ENCODE measurements around the gene GSTA5.
"Not testable (repeated sequence)": the region's sequence is repeated elsewhere in the genome, so short reads cannot be mapped to it uniquely, and the experiment has no call there.

The GSTA5 gene

GRCh38 chr6:52868240-52868639 lies 27.6 kb upstream of the GSTA5 start:
- no peaks in the 10 kb centered on the region for H3K27me3 ChIP-seq (ENCODE audit: insufficient read depth, low read length, poor library complexity, severe bottlenecking)
- no peaks in the 10 kb centered on the region for H4K20me1 ChIP-seq (ENCODE audit: insufficient read depth, low read length, poor library complexity, severe bottlenecking)
- no peak overlapping the region for H3K9ac ChIP-seq (ENCODE audit: low read depth, low read length, poor library complexity, severe bottlenecking)
- no peak overlapping the region for H3K4me3 ChIP-seq (ENCODE audit: low read length, poor library complexity, severe bottlenecking)
- no peaks in the 10 kb centered on the region for H3K9me3 ChIP-seq (ENCODE audit: insufficient read depth, low read depth, low read length)
- H3K36me3 ChIP-seq (ENCODE audit: insufficient read depth, low read length), result no peaks in the 10 kb centered on the region
- no peaks in the 10 kb centered on the region for H3F3A ChIP-seq (ENCODE audit: low read depth)
- H3K9me2 ChIP-seq (replicated peaks; ENCODE audit: low read depth, low read length), result no peaks in the 10 kb centered on the region
- H3K4me2 ChIP-seq (ENCODE audit: low read depth, low read length, poor library complexity, severe bottlenecking), result no peak overlapping the region
- no peaks in the 10 kb centered on the region for H3K79me2 ChIP-seq (ENCODE audit: insufficient read depth, low read length)
- H2AFZ ChIP-seq (ENCODE audit: low read length), result no peak overlapping the region
- no peak for TF ChIP-seq CTCF (conservative IDR thresholded peaks at IDR 0.05; ENCODE audit: low read length)
- TF ChIP-seq EZH2phosphoT487 (IDR thresholded peaks at IDR 0.05; ENCODE audit: borderline replicate concordance), result no peak
- H3K4me1 ChIP-seq (ENCODE audit: insufficient read depth, low read length, poor library complexity, severe bottlenecking), result no peaks in the 10 kb centered on the region

- not testable (repeated sequence) for H3K4me3 ChIP-seq (ENCODE audit: low read length, poor library complexity, severe bottlenecking); H3K4me2 ChIP-seq (ENCODE audit: low read depth, low read length, poor library complexity, severe bottlenecking); H3K36me3 ChIP-seq (ENCODE audit: insufficient read depth, low read length); H3K9ac ChIP-seq (ENCODE audit: low read depth, low read length, poor library complexity, severe bottlenecking); H3F3A ChIP-seq (ENCODE audit: low read depth); H2AFZ ChIP-seq (ENCODE audit: low read length); H3K9me2 ChIP-seq (replicated peaks; ENCODE audit: low read depth, low read length); H4K20me1 ChIP-seq (ENCODE audit: insufficient read depth, low read length, poor library complexity, severe bottlenecking); H3K9me3 ChIP-seq (ENCODE audit: insufficient read depth, low read depth, low read length); H3K27me3 ChIP-seq (ENCODE audit: insufficient read depth, low read length, poor library complexity, severe bottlenecking); H3K4me1 ChIP-seq (ENCODE audit: insufficient read depth, low read length, poor library complexity, severe bottlenecking); H3K79me2 ChIP-seq (ENCODE audit: insufficient read depth, low read length)
Observed at GRCh38 chr6:52861151-52861550, 20.5 kb upstream of the GSTA5 start.

GRCh38 chr6:52858416-52858815 lies 17.8 kb upstream of the GSTA5 start:
- H3K36me3 ChIP-seq (ENCODE audit: insufficient read depth, low read length), result no peaks in the 10 kb centered on the region
- no peaks in the 10 kb centered on the region for H3K9me2 ChIP-seq (replicated peaks; ENCODE audit: low read depth, low read length)
- TF ChIP-seq CTCF (conservative IDR thresholded peaks at IDR 0.05; ENCODE audit: low read length) (no peak), EZH2phosphoT487 (IDR thresholded peaks at IDR 0.05; ENCODE audit: borderline replicate concordance) (no peak)
- H4K20me1 ChIP-seq (ENCODE audit: insufficient read depth, low read length, poor library complexity, severe bottlenecking), result no peaks in the 10 kb centered on the region
- no peaks in the 10 kb centered on the region for H3K27me3 ChIP-seq (ENCODE audit: insufficient read depth, low read length, poor library complexity, severe bottlenecking)
- H3K79me2 ChIP-seq (ENCODE audit: insufficient read depth, low read length), result no peaks in the 10 kb centered on the region
- H3K4me2 ChIP-seq (ENCODE audit: low read depth, low read length, poor library complexity, severe bottlenecking), result no peak overlapping the region
- H2AFZ ChIP-seq (ENCODE audit: low read length), result no peak overlapping the region
- peaks cover 14% of the 10 kb centered on the region for H3K4me1 ChIP-seq (ENCODE audit: insufficient read depth, low read length, poor library complexity, severe bottlenecking)
- no peaks in the 10 kb centered on the region for H3K9me3 ChIP-seq (ENCODE audit: insufficient read depth, low read depth, low read length)
- no peak overlapping the region for H3K4me3 ChIP-seq (ENCODE audit: low read length, poor library complexity, severe bottlenecking)
- no peaks in the 10 kb centered on the region for H3F3A ChIP-seq (ENCODE audit: low read depth)
- H3K9ac ChIP-seq (ENCODE audit: low read depth, low read length, poor library complexity, severe bottlenecking), result no peak overlapping the region

- H4K20me1 ChIP-seq (ENCODE audit: insufficient read depth, low read length, poor library complexity, severe bottlenecking); H3K79me2 ChIP-seq (ENCODE audit: insufficient read depth, low read length); H3K36me3 ChIP-seq (ENCODE audit: insufficient read depth, low read length); H3K9ac ChIP-seq (ENCODE audit: low read depth, low read length, poor library complexity, severe bottlenecking); H3K9me3 ChIP-seq (ENCODE audit: insufficient read depth, low read depth, low read length); H3F3A ChIP-seq (ENCODE audit: low read depth); H3K9me2 ChIP-seq (replicated peaks; ENCODE audit: low read depth, low read length); H3K27me3 ChIP-seq (ENCODE audit: insufficient read depth, low read length, poor library complexity, severe bottlenecking); H3K4me3 ChIP-seq (ENCODE audit: low read length, poor library complexity, severe bottlenecking): not testable (repeated sequence)
- H3K4me2 ChIP-seq (ENCODE audit: low read depth, low read length, poor library complexity, severe bottlenecking), result peak overlapping the region; percentile 5
- peak overlapping the region; percentile 81; the same call in 1 of the 2 replicates for H2AFZ ChIP-seq (ENCODE audit: low read length)
- peaks cover 14% of the 10 kb centered on the region for H3K4me1 ChIP-seq (ENCODE audit: insufficient read depth, low read length, poor library complexity, severe bottlenecking)
Observed at GRCh38 chr6:52856137-52856536, 15.5 kb upstream of the GSTA5 start.

Data from Loucy (cell line).